ENCODE results near the gene SEC61B. TPM values are rescaled to one million over a fixed set of nuclear protein-coding genes. Genes with fewer than 3 reads are reported as not detected.

The SEC61B gene
- total and polyA plus RNA-seq, 2 donors (not counting 3 experiments of a cell fraction or from before 2014, with no cell fraction given), result 242 to 594 TPM

GRCh38 chr9:99184110-99184474 lies 38.0 kb upstream of the SEC61B start:
- Histone ChIP-seq H3K79me2 (ENCODE audit: control insufficient read depth, insufficient read depth, low read length) (no peaks in the 10 kb centered on the region), H3K9me3 (replicated peaks; ENCODE audit: control insufficient read depth, insufficient read depth, low read length) (no peaks in the 10 kb centered on the region), H3K4me1 (ENCODE audit: control insufficient read depth, extremely low read depth, insufficient read depth, low read length) (peaks cover 10% of the 10 kb centered on the region), H3K27me3 (ENCODE audit: control insufficient read depth in 2 of 2, insufficient read depth in 2 of 2, low read length in 2 of 2) (peaks cover 3% of the 10 kb centered on the region in 2 experiments), H3K4me2 (ENCODE audit: insufficient read depth, low read length) (no peak overlapping the region), H3K36me3 (ENCODE audit: control insufficient read depth in 2 of 2, extremely low read depth in 1 of 2, insufficient read depth in 2 of 2, low read length in 2 of 2) (no peaks in the 10 kb centered on the region), H4K20me1 (replicated peaks; ENCODE audit: control insufficient read depth, extremely low read depth, insufficient read depth, low read length) (no peaks in the 10 kb centered on the region), H3K9ac (replicated peaks; ENCODE audit: extremely low read depth, insufficient read depth, low read length) (peak overlapping the region; percentile 62), H3K9me1 (replicated peaks; ENCODE audit: control insufficient read depth, extremely low read depth, insufficient read depth, low read length) (no peaks in the 10 kb centered on the region), H3K4me3 (replicated peaks in 1 of 3; ENCODE audit: insufficient read depth in 1 of 3, low read depth in 1 of 3, low read length in 3 of 3) (no peak overlapping the region), H2AFZ (ENCODE audit: low read depth, low read length) (peak overlapping the region; percentile 81), H3K27ac (ENCODE audit: insufficient read depth, low read depth, low read length) (peak overlapping the region; percentile 88)
- CTCF ChIA-PET, result interaction anchor here (0.6 to 3.5 kb wide), 46 partner anchors 8 to 1418 kb away, joined by 3 to 30 read pairs (median 4); partner anchors contain the start of genes ALG2, NR4A3, SEC61B and TGFBR1
- intact Hi-C loops (cut with micrococcal nuclease), result loop anchor here (1.0 to 5.0 kb wide), 13 partner anchors 21 to 1411 kb away; partner anchors contain the start of genes ERP44, INVS, NR4A3 and SEC61B
- dilution Hi-C loops (cut with MboI; ENCODE audit: extremely low pct_ligation_motif_present, low sequenced_read_pairs), result no loop called here
- no peak for TF ChIP-seq POLR2AphosphoS5 (IDR thresholded peaks at IDR 0.05; ENCODE audit: insufficient read depth, low read depth, low read length)
- no peak for TF ChIP-seq GATA2 (IDR thresholded peaks at IDR 0.05; ENCODE audit: insufficient read depth, insufficient read length, low read depth, low read length)
- TF ChIP-seq JUN (IDR thresholded peaks at IDR 0.05; ENCODE audit: borderline replicate concordance, insufficient read depth, insufficient read length, low read depth), result no peak
- no peak for TF ChIP-seq MYC (IDR thresholded peaks at IDR 0.05; ENCODE audit: low read depth, low read length)
- TF ChIP-seq POLR2A (IDR thresholded peaks at IDR 0.05; ENCODE audit: low read depth, low read length), result no peak
- TF ChIP-seq MAX (IDR thresholded peaks at IDR 0.05; ENCODE audit: insufficient read depth, insufficient read length), result no peak
- no peak for TF ChIP-seq FOS (IDR thresholded peaks at IDR 0.05; ENCODE audit: borderline replicate concordance, insufficient read depth, low read length)
- no peak for TF ChIP-seq EZH2 (IDR thresholded peaks at IDR 0.05; ENCODE audit: borderline replicate concordance, low read depth, low read length, severe bottlenecking)
- no peak for TF ChIP-seq CTCF (IDR thresholded peaks at IDR 0.05; ENCODE audit: extremely low read depth in 1 of 2, insufficient read depth in 1 of 2, low read depth in 1 of 2, low read length in 2 of 2)
- no TSS peak for BruUV-seq (replicated peaks)
- FAIRE-seq, result no peak
- DNase-seq (ENCODE audit: low read depth, low spot score), result no peak
- POLR2A ChIA-PET, result interaction anchor here (1.3 to 2.0 kb wide), 2 partner anchors 38 to 637 kb away, joined by 3 to 13 read pairs; partner anchors contain the start of genes ALG2, NR4A3 and SEC61B

Data from endothelial cell of umbilical vein (primary cell).